ENCODE data around the gene SERP2.

- TF ChIP-seq CTCF (IDR thresholded peaks at IDR 0.05) (no peak), POLR2A (IDR thresholded peaks at IDR 0.05) (no peak)
Observed at GRCh38 chr13:44389876-44390275, 16.3 kb downstream of the SERP2 start.
